ENCODE results near the gene ACAP1. TPM values are rescaled to one million over a fixed set of nuclear protein-coding genes. Genes with fewer than 3 reads are reported as not detected.
A peak's percentile ranks its signal among the peaks of the same experiment; 100 is the strongest.

Gene ACAP1
- total RNA-seq, 1 donor from 2014 or later, result 10.9 TPM

GRCh38 chr17:7388856-7389255, 52.5 kb downstream of the ACAP1 start:
- H3K9me3 Mint-ChIP-seq, result no peaks in the 10 kb centered on the region
- no peak overlapping the region for H3K4me3 Mint-ChIP-seq
- no peak for TF ChIP-seq CTCF (IDR thresholded peaks at IDR 0.05; ENCODE audit: unreplicated experiment)
- H3K27me3 Mint-ChIP-seq (ENCODE audit: low read depth), result peaks cover 4% of the 10 kb centered on the region
- no peak overlapping the region for H3K27ac Mint-ChIP-seq
- peaks cover 6% of the 10 kb centered on the region for H3K4me1 Mint-ChIP-seq
- peaks cover 18% of the 10 kb centered on the region for H3K36me3 Mint-ChIP-seq
- no peak for DNase-seq (ENCODE audit: low spot score in 2 of 2, unreplicated experiment in 2 of 2)

- H3K4me3 Mint-ChIP-seq, result no peak overlapping the region
- DNase-seq (ENCODE audit: low spot score in 2 of 2, unreplicated experiment in 2 of 2), result no peak
- peaks cover 12% of the 10 kb centered on the region for H3K4me1 Mint-ChIP-seq
- H3K27ac Mint-ChIP-seq, result no peak overlapping the region
- H3K27me3 Mint-ChIP-seq (ENCODE audit: low read depth), result no peaks in the 10 kb centered on the region
- no peaks in the 10 kb centered on the region for H3K9me3 Mint-ChIP-seq
- peaks cover 16% of the 10 kb centered on the region for H3K36me3 Mint-ChIP-seq
- no peak for TF ChIP-seq CTCF (IDR thresholded peaks at IDR 0.05; ENCODE audit: unreplicated experiment)
These were observed 53.9 kb downstream of the ACAP1 start for GRCh38 chr17:7389924-7390910.

- no peak for TF ChIP-seq CTCF (IDR thresholded peaks at IDR 0.05; ENCODE audit: unreplicated experiment)
- H3K4me3 Mint-ChIP-seq, result no peak overlapping the region
- H3K27ac Mint-ChIP-seq, result no peak overlapping the region
- H3K9me3 Mint-ChIP-seq, result no peaks in the 10 kb centered on the region
- peaks cover 16% of the 10 kb centered on the region for H3K36me3 Mint-ChIP-seq
- no peak for DNase-seq (ENCODE audit: low spot score in 2 of 2, unreplicated experiment in 2 of 2)
- H3K4me1 Mint-ChIP-seq, result peaks cover 12% of the 10 kb centered on the region
- no peaks in the 10 kb centered on the region for H3K27me3 Mint-ChIP-seq (ENCODE audit: low read depth)
These were observed 55.0 kb downstream of the ACAP1 start for GRCh38 chr17:7391307-7391706.

- DNase-seq (ENCODE audit: low spot score in 2 of 2, unreplicated experiment in 2 of 2), result no peak
- H3K4me3 Mint-ChIP-seq, result peak overlapping the region; percentile 90
- no peaks in the 10 kb centered on the region for H3K27me3 Mint-ChIP-seq (ENCODE audit: low read depth)
- peaks cover 16% of the 10 kb centered on the region for H3K36me3 Mint-ChIP-seq
- peaks cover 12% of the 10 kb centered on the region for H3K4me1 Mint-ChIP-seq
- H3K9me3 Mint-ChIP-seq, result no peaks in the 10 kb centered on the region
- no peak for TF ChIP-seq CTCF (IDR thresholded peaks at IDR 0.05; ENCODE audit: unreplicated experiment)
- H3K27ac Mint-ChIP-seq, result peak overlapping the region; percentile 66
These were observed 56.6 kb downstream of the ACAP1 start for GRCh38 chr17:7392696-7393612.

- Mint-ChIP-seq H3K27ac (peak overlapping the region; percentile 88), H3K9me3 (no peaks in the 10 kb centered on the region), H3K4me1 (peaks cover 12% of the 10 kb centered on the region), H3K4me3 (peak overlapping the region; percentile 90), H3K27me3 (ENCODE audit: low read depth) (no peaks in the 10 kb centered on the region), H3K36me3 (peaks cover 16% of the 10 kb centered on the region)
- no peak for DNase-seq (ENCODE audit: low spot score in 2 of 2, unreplicated experiment in 2 of 2)
- TF ChIP-seq CTCF (IDR thresholded peaks at IDR 0.05; ENCODE audit: unreplicated experiment), result no peak
These were observed 57.5 kb downstream of the ACAP1 start for GRCh38 chr17:7393613-7394451.
